ENCODE measurements around the gene PRICKLE3. TPM values are rescaled to one million over a fixed set of nuclear protein-coding genes. Genes with fewer than 3 reads are reported as not detected.

PRICKLE3 gene
- total RNA-seq, 2 donors from 2014 or later: 7.5 to 13.2 TPM

- Histone ChIP-seq H3K27me3 (no peaks in the 10 kb centered on the region), H3K9me3 (no peaks in the 10 kb centered on the region), H3K27ac (no peak overlapping the region), H3K36me3 (replicated peaks in 1 of 2; ENCODE audit: insufficient read depth in 1 of 2, low read depth in 2 of 2) (no peaks in the 10 kb centered on the region), H3K4me1 (peaks cover 10% of the 10 kb centered on the region), H3K4me3 (no peak overlapping the region)
- intact Hi-C loops (cut with DNase I): no loop called here
- no peak for TF ChIP-seq POLR2A (IDR thresholded peaks at IDR 0.05)
- no peak for TF ChIP-seq CTCF (IDR thresholded peaks at IDR 0.05)
- ATAC-seq (no peak), DNase-seq (no peak)
- 89% methylated on average over 2 of the region's 2 CpGs for WGBS, 2 donors
These were observed 25.3 kb downstream of the PRICKLE3 start for GRCh38 chrX:49160908-49161307.

- ATAC-seq (no peak), DNase-seq (no peak)
- H3K4me3 ChIP-seq: no peak overlapping the region
- 68 to 69% methylated on average over 10 to 14 of the region's 25 CpGs for WGBS, 2 donors
- H3K4me1 ChIP-seq: peaks cover 18% of the 10 kb centered on the region
- intact Hi-C loops (cut with DNase I): no loop called here
- no peaks in the 10 kb centered on the region for H3K36me3 ChIP-seq (replicated peaks in 1 of 2; ENCODE audit: insufficient read depth in 1 of 2, low read depth in 2 of 2)
- H3K27ac ChIP-seq: no peak overlapping the region
- H3K9me3 ChIP-seq: no peaks in the 10 kb centered on the region
- no peak for TF ChIP-seq CTCF (IDR thresholded peaks at IDR 0.05)
- TF ChIP-seq POLR2A (IDR thresholded peaks at IDR 0.05): no peak
- no peaks in the 10 kb centered on the region for H3K27me3 ChIP-seq
These were observed 29.0 kb downstream of the PRICKLE3 start for GRCh38 chrX:49157194-49157593.

- ATAC-seq: peak; percentile 94
- 0 to 1% methylated on average over 6 to 45 of the region's 65 CpGs for WGBS, 2 donors
- peak overlapping the region; percentile 77 to 96 (median 90) for H3K27ac ChIP-seq
- H3K27me3 ChIP-seq: no peaks in the 10 kb centered on the region
- no peaks in the 10 kb centered on the region for H3K9me3 ChIP-seq
- peak; percentile 29 to 57 (median 50) for TF ChIP-seq POLR2A (IDR thresholded peaks at IDR 0.05)
- TF ChIP-seq CTCF (IDR thresholded peaks at IDR 0.05): peak; percentile 60 to 92 (median 67)
- peak; percentile 86 to 90 (median 88) for DNase-seq
- intact Hi-C loops (cut with DNase I): no loop called here
- H3K36me3 ChIP-seq (replicated peaks in 1 of 2; ENCODE audit: insufficient read depth in 1 of 2, low read depth in 2 of 2): no peaks in the 10 kb centered on the region
- H3K4me3 ChIP-seq: peak overlapping the region in 1 of 2 donors; percentile 12
- peaks cover 10% of the 10 kb centered on the region for H3K4me1 ChIP-seq
These were observed 30.0 kb downstream of the PRICKLE3 start for GRCh38 chrX:49155900-49156837.

GRCh38 chrX:49155243-49155899 is 30.8 kb downstream of the PRICKLE3 start:
- peak in 3 of 4 donors; percentile 51 to 62 (median 57) for DNase-seq
- Histone ChIP-seq H3K27ac (peak overlapping the region; percentile 39 to 91 (median 83)), H3K4me3 (no peak overlapping the region), H3K27me3 (no peaks in the 10 kb centered on the region), H3K9me3 (no peaks in the 10 kb centered on the region), H3K4me1 (peaks cover 10% of the 10 kb centered on the region), H3K36me3 (replicated peaks in 1 of 2; ENCODE audit: insufficient read depth in 1 of 2, low read depth in 2 of 2) (no peaks in the 10 kb centered on the region)
- TF ChIP-seq POLR2A (IDR thresholded peaks at IDR 0.05) (no peak), CTCF (IDR thresholded peaks at IDR 0.05) (no peak)
- WGBS, 2 donors: 1 to 3% methylated on average over 14 to 18 of the region's 18 CpGs
- intact Hi-C loops (cut with DNase I): no loop called here
- no peak for ATAC-seq
